Measurements from ENCODE around the gene TICAM2. TPM values are rescaled to one million over a fixed set of nuclear protein-coding genes. Genes with fewer than 3 reads are reported as not detected.

The TICAM2 gene
- total RNA-seq, 1 donor from 2014 or later, result 6.9 TPM

DNA sequence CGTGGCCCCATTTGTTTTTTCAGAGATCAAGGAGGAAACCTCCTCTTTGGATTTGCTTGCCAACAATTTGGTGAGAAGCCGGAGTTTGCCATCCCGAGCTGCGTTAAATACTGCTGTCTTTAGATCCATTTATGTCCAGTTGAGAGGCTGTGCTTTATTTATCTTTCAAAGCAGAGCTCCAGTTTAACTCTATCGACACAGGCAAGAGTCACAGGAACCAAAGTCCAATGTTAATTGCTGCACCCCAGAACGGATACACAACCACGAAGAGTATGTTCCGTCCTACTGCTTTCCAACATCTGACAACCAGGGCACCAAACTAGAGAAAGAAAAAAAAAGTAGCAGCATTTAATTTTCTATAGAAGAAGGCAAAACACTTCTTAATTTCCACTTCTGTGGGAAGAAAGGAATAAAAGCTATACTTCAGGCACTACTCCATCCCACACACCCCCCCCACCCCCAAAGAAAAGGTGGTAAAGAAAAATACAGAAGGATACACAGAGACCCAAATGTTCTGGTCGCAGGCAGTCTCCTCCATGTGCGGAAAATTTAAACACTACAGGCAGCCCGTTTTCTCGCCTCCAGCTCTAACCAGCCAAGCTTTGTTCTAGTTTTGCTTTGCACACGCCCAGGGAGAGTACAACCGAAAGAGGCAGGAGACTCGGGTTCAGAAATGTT is 58.8 kb downstream of the TICAM2 start:
- DNase-seq, result no peak
- Histone ChIP-seq H3K4me1 (peaks cover 26% of the 10 kb centered on the region), H3K9me3 (no peaks in the 10 kb centered on the region), H3K4me3 (peak overlapping the region; percentile 80), H3K36me3 (peaks cover 18% of the 10 kb centered on the region), H3K27ac (peak overlapping the region; percentile 98), H3K27me3 (no peaks in the 10 kb centered on the region)
- ATAC-seq, result peak; percentile 9
- TF ChIP-seq, protein P1, sequence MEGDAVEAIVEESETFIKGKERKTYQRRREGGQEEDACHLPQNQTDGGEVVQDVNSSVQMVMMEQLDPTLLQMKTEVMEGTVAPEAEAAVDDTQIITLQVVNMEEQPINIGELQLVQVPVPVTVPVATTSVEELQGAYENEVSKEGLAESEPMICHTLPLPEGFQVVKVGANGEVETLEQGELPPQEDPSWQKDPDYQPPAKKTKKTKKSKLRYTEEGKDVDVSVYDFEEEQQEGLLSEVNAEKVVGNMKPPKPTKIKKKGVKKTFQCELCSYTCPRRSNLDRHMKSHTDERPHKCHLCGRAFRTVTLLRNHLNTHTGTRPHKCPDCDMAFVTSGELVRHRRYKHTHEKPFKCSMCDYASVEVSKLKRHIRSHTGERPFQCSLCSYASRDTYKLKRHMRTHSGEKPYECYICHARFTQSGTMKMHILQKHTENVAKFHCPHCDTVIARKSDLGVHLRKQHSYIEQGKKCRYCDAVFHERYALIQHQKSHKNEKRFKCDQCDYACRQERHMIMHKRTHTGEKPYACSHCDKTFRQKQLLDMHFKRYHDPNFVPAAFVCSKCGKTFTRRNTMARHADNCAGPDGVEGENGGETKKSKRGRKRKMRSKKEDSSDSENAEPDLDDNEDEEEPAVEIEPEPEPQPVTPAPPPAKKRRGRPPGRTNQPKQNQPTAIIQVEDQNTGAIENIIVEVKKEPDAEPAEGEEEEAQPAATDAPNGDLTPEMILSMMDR (IDR thresholded peaks at IDR 0.05), result no peak
- intact Hi-C loops (cut with DNase I), result no loop called here

DNA sequence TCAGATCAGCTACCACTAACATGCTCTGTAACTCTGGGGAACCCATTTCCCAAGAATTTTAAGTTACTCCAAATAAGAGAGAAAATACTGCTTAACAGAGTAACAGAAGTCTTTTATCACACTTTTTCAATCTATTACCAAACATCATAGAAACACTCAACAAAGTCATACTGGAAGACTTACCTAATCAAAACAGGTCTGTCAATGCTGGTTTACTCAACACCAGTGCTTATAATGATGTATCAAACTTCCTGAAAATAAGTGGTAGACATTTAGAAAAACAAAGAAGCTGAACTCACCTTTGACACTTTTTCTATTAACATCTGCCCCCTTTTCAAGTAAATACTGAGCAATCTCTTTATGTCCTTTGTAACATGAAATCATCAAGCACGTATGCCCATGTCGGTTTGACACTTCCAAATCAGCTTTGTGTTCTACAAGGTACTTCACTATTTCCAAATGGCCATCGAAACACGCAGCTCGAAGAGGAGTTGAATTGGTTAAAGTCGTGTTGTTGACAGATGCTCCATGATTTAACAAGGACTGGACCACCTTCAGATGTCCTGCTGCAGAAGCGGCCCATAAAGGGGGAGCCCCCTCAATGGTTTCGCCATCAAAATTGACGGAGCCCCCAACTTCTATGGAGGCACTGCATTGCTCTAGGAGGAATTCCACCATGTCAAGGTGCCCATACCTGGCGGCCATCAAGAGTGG is 59.5 kb downstream of the TICAM2 start:
- Histone ChIP-seq H3K9me3 (no peaks in the 10 kb centered on the region), H3K4me1 (peaks cover 33% of the 10 kb centered on the region), H3K4me3 (peak overlapping the region; percentile 80), H3K27ac (peak overlapping the region; percentile 98), H3K27me3 (no peaks in the 10 kb centered on the region), H3K36me3 (peaks cover 18% of the 10 kb centered on the region)
- DNase-seq, result no peak
- intact Hi-C loops (cut with DNase I), result no loop called here
- ATAC-seq, result no peak
- TF ChIP-seq, protein P1 (IDR thresholded peaks at IDR 0.05), result no peak

DNA sequence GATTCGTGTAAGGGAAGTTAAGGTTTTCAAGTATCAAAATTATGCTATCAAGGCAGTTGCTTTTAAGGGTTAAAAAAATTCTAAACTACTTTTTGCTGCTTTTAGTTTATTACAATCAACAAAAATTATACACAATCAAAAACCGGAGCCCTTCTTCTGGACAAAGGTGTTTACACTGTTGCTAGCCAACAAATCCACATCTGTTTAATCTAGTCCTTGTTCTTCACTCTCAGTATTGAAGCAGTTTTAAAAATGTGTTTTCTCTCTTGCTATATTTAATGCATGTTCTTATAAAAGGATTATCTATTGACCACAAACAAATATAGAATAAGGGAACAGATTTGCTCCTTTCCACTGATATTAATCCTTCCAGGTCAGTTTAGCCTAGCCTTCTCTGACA is 60.2 kb downstream of the TICAM2 start:
- H3K27ac ChIP-seq, result peak overlapping the region; percentile 98
- intact Hi-C loops (cut with DNase I), result no loop called here
- peak overlapping the region; percentile 80 for H3K4me3 ChIP-seq
- H3K27me3 ChIP-seq, result no peaks in the 10 kb centered on the region
- TF ChIP-seq, protein P1 (IDR thresholded peaks at IDR 0.05), result no peak
- H3K36me3 ChIP-seq, result peaks cover 18% of the 10 kb centered on the region
- no peaks in the 10 kb centered on the region for H3K9me3 ChIP-seq
- no peak for ATAC-seq
- H3K4me1 ChIP-seq, result peaks cover 40% of the 10 kb centered on the region
- DNase-seq, result no peak

DNA sequence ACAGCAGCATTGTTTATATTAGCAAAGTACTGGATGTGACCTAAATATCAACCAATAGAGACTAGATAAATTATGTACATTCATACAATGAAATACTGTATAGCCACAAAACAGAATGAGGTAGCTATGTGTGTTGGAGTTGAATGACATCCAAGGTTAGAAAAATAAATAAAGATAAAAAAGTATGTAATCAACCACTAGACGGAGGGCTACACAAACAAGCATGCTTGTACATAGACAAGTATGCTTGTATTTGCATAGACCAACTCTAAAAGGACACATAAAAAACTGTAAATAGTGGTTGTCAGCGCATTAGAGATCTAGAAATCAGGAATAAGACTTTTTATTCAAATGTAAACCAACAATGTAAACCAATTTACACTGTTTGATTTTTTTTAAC is 60.7 kb downstream of the TICAM2 start:
- DNase-seq (no peak), ATAC-seq (no peak)
- H3K4me3 ChIP-seq, result peak overlapping the region; percentile 80
- peaks cover 18% of the 10 kb centered on the region for H3K36me3 ChIP-seq
- peaks cover 45% of the 10 kb centered on the region for H3K4me1 ChIP-seq
- intact Hi-C loops (cut with DNase I), result no loop called here
- no peaks in the 10 kb centered on the region for H3K9me3 ChIP-seq
- TF ChIP-seq, protein P1 (IDR thresholded peaks at IDR 0.05), result no peak
- no peaks in the 10 kb centered on the region for H3K27me3 ChIP-seq
- peak overlapping the region; percentile 98 for H3K27ac ChIP-seq

DNA sequence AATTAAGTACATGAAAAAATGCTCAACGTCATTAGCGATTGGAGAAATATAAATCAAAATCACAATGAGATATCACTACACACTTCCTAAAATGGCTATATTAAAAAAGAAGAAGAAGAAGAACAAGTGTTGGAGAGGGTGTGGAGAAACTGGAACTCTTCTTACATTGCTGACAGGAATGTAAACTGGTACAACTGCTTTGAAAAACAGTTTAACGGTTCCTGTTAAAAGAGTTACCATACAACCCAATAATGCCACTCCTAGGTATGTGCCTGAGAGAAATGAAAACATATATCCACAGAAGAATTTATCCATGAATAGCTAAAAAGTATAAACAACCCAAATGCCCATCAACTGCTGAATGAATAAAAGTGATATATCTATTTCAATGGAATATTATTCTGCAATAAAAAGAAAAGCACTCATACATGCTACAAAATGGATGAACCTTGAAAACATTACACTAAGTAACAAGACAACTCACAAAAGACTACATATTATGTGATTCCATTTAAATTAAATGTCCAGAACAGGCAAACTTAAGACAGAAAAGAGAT is 66.7 kb downstream of the TICAM2 start:
- Histone ChIP-seq H3K4me1 (peaks cover 65% of the 10 kb centered on the region), H3K27ac (no peak overlapping the region), H3K36me3 (peaks cover 21% of the 10 kb centered on the region), H3K27me3 (no peaks in the 10 kb centered on the region), H3K4me3 (no peak overlapping the region), H3K9me3 (no peaks in the 10 kb centered on the region)
- intact Hi-C loops (cut with DNase I), result no loop called here
- DNase-seq, result no peak
- TF ChIP-seq, protein P1 (IDR thresholded peaks at IDR 0.05), result no peak
- ATAC-seq, result no peak

Measured in upper lobe of right lung (tissue), 1 donor.